Sigmoid colon (tissue), 4 donors: ENCODE data around the gene CRYBG1.

Source experiments
- CTCF ChIP-seq, 4 experiments: fragments of 450-650 bp in 3 of 4; fragments of 200-600 bp in 1 of 4; IDR thresholded peaks; one replicate each; pipeline ENCODE4 v1.5.1; 2016 to 2019; ENCODE audit warnings: antibody characterized with exemption in 4 of 4, mild to moderate bottlenecking in 3 of 4, moderate library complexity in 2 of 4
- EP300 ChIP-seq, 4 donors: sonication (generic); formaldehyde crosslinking; IDR thresholded peaks; one replicate each; pipeline ENCODE4 v1.6.1; 2017; ENCODE audit warnings: antibody characterized with exemption in 4 of 4
- POLR2A ChIP-seq, 2 donors: fragments of 450-650 bp; IDR thresholded peaks; one replicate each; pipeline ENCODE4 v1.6.1; 2016; ENCODE audit warnings: antibody characterized with exemption in 2 of 2, mild to moderate bottlenecking in 2 of 2, moderate library complexity in 2 of 2
- POLR2AphosphoS5 ChIP-seq, 4 donors: sonication (generic); formaldehyde crosslinking; IDR thresholded peaks; one replicate each; pipeline ENCODE4 v1.6.1; 2017; ENCODE audit warnings: antibody characterized with exemption in 4 of 4

DNA sequence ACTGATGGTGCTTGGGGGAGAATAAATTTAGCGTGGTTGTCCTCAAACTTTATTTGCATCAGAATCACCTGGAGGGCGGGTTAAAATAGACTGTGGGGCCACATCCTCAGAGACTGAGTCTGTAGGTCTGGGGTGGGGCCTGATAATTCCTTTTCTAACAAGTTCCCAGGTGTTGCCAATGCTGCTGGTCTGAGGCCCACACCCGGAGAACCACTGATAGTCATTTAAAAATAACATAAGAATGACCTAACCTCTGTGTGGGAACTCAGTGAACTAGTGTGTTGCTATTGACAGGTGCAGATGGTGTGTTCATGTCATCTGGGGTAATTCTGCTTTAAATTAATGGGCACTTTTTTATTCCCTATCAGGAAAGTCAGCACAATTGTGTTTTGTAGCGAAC, 204.0 kb downstream of the CRYBG1 start:
- TF ChIP-seq CTCF (IDR thresholded peaks at IDR 0.05) (no peak), POLR2A (IDR thresholded peaks at IDR 0.05) (no peak), EP300 (IDR thresholded peaks at IDR 0.05) (no peak), POLR2AphosphoS5 (IDR thresholded peaks at IDR 0.05) (no peak)
